GM21786 (cell line): Measurements from ENCODE around the gene NFASC.

Experiments
- ATAC-seq: cut with Tn5 transposase; IDR thresholded peaks from one replicate; pipeline ENCODE4 v1.9.1; 2021; ENCODE audit not compliant: unreplicated experiment

The NFASC gene

DNA sequence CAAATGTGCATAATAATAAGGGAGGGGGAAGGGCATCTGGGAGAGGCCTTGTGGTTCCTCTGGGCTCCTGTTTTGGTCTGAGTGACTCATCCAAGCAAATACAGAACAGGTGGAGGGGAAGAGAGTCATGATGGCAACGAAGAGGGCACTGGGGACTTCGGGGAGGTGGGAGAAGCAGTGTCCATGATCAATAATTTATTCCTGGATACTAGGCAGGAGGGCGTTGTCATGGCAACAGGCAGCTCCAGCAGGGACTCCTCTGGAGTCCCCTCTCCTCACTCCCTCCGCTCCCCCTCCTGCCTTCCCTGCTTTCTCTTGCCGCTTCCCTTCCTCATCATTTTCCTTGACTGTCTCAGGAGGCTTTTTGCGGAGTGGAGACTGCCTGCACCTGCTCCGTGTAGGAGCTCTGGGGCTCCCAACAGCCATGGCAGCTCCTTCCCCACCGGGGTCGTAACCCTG, 12.3 kb upstream of the NFASC start:
- ATAC-seq = no peak

DNA sequence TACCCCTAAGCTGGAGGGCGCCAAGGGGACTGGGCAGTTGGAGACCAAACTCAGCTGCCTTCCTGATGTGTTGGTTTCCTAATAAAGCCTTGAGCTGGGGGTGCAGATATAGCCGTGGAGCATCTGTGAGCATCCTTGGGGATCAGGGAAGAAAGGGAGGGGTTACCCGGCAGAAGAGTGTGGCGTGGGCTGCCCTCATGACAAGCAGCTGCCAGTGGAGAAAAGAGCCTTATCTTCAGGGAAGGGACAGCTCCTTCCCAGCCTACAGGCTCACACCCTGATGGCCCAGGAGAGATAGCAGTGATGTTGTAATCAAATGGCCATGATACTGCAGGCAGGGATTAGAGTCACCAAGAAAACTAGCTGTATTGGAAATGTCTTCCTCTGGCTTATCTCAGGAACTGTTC, 10.8 kb upstream of the NFASC start:
- ATAC-seq = no peak

DNA sequence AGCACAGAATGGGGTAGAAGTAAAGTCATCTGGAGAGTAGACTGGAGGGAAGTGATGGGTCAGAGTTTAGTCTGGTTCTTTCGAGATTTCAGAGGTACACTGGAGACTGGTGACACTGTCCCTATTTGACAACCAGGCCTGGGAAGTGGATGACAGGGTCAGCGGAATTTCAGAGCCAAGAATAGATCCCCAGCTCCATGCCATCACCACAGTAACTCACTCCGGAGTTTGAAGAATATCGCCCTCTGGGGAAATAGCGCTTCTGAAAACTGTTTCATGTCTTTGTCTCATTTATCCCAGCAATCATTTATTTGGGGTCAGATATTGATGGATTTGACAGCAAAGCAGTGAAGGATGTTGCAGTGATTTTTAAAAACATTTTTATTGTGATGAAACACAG, 7.6 kb upstream of the NFASC start:
- no peak for ATAC-seq

DNA sequence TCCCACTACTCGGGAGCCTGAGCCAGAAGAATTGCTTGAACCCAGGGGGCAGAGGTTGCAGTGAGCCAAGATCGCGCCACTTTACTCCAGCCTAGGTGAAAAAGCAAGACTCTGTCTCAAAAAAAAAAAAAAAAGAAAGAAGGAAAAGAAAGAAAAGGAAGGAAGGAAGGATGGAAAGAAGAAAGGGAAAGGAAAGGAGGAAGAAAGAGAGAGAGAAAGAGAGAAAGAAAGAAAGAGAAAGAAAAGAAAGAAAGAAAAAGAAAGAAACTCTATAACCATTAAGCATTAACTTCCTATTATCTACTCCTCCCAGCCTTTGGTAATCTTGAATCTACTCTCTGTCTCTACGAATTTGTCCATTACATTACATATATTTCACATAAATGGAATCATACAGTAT, 6.9 kb upstream of the NFASC start:
- ATAC-seq = no peak

DNA sequence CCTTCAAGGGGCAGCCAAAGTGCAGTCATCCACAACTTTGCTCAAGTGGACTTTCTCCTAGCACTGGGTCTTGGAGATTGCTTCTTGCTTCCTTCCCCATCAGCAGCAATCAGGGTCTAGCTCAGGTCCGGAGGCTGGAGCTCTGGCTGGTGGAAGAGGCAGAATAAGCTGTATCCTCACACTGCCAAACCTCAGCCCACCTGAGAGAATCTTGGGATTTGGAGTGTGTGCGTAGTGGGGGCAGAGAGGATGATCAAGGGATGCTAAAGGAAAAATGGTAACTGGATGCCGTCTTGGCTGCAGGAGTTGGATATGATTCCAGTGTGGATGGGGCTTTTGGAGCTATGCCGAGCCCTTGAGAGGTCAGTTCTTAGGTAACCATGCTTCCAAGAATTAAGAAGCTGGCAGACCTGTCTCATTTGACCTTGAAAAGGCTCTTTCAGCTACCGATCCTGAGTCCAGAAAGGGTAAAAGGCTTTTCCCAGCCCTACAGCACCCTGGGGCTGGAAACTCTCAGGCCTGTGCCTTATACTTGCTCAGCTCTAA, 4.5 kb upstream of the NFASC start:
- ATAC-seq = no peak

DNA sequence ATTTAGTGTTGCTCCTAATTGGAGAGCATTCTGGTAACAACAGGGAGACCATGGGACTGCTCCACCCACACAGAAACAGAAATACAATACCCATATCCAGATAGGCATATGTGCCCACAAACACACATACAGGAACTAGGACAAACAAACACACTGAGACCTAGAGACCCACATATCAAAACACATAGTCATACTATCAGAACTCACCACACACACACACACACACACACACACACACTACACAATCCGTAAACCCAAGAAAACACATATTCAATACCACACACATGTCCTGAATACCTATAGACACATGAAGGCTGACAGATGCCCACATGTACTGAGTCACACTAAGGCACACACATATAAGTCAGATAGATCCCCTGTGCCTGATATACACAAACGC, 3.5 kb upstream of the NFASC start:
- no peak for ATAC-seq

DNA sequence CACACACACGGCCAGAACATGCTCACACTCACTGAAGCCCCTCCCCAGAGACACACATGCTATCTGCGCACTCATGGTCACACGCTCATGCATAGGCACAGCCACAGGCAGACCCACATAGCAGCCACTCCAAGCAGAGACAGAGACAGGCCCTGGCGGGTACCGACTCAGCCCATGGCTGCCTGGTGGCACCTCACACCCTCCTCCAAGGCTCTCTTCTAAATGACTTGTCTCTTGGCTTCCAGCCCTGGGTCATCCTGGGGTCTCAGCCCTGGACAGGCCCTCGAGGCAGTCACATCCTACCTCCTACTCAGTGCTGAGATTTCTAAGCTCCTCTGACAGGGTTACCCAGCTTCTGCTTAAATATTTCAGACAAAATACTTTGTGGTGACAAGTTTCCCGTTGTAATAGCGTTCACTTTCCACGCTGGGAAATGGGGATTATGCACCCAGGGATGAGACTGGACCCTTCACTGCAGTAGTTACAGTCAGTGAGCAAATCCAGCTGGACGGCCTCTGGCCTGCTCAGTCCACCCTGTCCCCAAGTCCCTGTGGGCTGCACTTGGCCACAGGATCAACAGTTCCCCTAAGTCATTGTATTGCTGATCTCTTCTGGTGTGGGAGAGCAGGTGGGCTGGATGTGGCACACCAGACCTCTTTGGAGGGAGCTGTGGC, 2.9 kb upstream of the NFASC start:
- ATAC-seq = no peak

DNA sequence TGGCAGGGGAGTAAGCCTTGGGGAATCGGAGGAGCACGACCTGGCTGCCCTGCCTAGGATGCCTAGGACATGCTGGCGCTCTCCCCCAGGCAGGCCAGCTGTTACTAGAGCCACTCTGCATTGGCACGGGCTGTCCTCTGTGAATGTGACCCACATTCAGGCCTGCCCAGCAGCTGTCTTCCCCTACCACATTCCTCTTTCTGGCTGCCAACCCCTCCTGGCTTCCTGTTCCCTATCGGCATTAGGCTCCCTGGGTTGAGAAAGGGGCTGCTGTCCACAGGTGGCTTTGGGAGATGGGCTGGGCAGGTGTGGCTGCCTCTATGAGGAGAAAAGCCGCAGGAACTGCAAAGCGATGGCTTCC, 2.3 kb upstream of the NFASC start:
- no peak for ATAC-seq

DNA sequence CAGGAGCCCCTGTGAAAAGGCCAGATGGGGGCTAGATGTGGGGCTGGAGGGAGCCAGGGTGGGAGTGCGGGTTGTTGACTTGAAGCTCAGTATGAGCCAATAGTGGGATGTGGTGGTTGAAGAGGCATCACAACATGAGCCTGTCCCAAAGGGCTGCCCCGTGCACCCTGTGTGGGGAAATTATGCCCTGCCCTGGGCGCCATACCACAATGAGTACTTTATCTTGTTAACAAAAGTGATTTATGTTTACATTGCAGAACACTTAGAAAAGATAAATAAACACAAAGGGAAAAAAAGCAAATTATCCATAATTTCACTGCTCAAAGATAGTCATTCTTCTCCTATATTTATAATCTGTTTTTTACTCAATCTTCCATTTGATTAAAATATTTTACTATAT, 1.6 kb upstream of the NFASC start:
- ATAC-seq = no peak

DNA sequence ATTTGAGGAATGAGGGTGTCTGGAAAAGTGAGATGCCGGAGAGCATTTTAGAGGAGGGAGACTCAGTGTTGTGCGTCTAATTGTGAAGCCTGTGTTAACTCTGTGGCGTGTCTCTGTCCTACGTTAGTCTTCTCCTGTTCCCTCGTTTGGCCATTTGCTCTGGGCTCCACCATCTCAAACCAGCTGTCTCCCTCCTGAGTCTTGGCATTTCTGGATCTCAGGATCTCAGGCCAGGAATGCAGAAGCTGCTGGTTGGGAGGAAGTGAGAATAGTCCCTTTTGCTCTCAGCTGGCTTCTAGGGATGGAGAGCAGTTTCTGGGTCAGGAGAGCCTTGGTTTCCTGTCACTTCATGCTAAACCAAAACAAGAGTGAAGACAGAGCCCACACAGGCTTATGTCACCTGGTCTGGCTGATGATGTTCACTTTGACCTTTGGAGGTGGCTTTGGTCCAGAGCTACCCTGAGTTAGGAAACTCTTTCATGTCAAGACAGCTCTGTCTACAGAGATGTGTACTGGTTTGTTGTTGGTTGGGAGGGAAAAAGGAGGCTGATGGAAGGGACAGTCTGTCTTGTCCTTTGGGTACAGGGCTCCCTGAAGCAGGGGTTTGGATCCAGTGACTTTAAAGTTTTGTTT, 859 bp downstream of the NFASC start:
- no peak for ATAC-seq

DNA sequence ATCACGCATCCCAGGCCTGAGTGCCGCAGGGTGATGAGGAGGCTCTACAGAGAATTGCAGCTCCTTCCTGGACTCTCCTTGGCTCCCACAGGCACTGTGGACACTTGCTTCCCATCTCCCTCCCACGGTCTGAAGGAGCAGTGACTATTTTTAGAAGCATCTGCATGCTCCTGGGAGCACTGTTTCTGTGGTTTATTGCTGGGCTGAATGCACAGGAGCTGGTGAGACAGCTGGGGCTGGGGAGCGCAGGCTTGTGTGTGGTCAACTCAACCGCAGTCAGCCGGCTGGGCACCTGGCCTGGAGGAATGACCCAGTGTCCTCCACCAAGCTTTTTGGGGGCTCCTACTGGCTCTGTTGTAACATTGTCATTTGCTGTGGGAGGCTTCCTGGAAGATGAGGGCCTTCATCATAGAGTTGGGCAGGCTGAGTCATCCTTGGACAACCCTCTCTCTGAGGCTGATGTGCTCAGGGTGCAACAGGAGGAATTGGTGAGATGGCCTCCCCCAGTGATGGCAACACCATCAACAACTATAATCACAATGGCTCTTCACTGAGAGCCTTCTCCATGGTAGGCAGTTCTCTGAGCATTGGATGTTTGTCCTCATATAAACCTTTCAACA, 1.7 kb downstream of the NFASC start:
- ATAC-seq = no peak

DNA sequence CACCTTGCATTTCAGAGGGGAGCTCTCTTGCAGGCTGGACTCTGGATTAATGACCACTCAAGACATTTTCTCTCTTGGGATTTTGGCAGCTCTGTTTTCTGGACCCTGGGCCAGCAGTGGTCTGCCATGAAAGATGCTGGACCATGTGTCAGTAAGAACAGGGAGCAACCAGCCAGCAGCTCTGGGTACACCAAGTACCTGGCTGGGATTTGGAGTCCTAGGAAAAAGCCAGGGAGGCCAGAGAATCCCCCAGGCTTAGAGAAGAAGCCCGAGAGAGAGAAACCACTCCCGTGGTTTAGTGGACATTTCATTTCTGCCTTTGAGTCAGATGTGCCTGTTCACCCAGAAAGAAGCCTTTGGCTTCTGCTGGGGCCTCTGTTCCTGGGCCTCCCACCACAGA, 2.5 kb downstream of the NFASC start:
- no peak for ATAC-seq

DNA sequence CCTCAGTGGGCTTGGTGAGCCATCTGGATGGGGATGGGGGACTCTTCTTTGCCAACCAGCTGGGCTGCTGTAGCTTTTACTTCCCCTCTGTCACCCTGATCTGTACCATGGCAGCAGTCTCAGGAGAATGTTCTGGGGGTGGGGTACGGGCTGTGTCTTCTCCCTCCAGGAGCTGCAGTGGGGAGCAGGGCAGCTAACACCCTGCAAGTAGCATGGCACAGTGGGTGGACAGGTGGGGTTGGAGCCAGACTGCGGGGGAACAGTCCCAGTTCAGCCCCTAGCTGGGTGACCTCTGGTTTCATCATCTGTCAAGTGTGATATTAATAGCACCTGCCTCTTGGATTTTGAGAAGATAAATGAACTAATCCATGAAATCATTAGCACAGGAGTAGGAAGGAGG, 3.1 kb downstream of the NFASC start:
- no peak for ATAC-seq

DNA sequence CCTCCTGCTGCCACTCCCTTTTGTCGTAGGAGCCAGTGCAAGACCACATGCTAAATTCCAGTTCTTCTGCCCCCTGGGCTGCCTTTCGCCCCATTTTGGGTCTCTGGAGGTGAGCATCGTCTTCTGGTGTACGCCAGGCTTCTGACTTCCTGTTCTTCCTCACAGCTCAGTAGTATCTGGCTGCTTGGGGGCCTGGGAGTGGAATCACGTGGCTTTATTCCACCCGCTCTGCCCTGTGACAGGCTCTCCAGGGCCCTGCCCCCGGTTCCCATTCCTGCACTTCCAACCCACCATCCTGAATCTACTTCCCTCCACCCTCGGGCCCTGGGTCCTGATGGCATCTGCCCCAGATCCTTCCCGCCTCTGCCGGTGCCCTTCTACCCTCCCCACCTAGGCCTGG, 3.6 kb downstream of the NFASC start:
- no peak for ATAC-seq

DNA sequence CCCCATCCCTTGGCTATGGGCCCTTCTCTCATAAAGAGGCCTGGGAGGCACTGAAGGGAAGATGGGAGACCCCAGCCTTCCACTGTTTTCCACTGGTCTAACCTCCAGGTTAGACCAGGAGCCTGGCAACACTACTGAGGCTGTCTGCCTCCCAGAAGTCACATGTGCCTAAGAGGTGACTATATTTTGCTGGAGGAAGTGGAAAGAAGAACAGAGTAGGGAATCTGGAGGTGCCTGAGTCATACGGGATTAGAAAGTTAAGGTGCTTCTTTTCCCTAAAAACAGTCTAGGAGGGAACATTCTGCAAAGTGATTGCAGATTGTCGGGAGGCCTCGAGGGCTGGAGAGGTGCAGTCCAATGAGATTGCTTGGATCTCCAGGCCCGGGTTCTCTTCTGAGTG, 4.6 kb downstream of the NFASC start:
- ATAC-seq = no peak

DNA sequence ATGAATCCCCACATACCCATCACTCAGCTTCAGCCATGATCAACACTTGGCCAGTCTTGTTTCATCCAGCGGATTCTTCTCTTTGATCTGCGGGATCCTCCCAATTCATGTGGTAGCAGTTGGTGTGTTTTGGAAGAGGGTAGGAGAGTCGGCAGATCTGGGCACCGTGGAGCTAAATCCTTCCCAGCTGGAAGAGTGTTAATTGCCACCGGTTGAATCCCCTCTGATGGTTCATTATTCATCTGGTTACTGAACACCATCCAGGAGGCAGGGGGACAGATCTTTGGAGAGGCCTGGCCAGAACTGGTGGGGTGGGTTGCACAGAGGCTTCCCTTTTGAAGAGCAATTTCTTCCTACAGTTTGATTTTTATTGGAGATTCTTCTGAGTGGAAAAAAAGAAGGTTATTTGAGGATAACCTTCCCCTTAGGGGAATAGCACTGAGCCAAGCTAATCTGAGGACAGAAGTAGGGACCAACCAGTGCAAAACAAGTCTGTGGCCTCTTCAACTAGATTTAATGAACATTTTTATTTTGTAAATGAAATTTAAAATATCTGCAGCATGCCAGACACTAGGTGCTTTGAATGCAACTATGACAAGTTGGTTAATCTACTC, 8.1 kb downstream of the NFASC start:
- ATAC-seq = no peak

DNA sequence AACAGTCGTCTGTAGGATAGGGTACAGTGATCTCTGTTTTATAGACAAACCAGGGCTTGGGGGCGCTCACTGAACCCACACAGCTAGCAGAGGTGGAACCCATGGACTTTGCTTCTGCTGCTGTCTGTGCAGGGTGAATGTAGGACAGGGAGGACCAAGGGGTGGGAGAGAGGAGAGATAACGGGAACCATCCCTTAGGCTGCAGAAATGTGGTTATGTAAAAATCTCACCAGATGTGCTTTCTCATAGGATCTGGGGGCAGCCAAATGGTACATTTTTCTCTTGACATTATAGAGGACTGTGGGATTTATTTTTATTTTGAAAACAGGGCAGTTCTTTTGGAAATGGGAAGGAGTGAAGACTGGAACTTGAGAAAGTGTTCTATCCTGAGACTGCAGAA, 8.7 kb downstream of the NFASC start:
- ATAC-seq = no peak

DNA sequence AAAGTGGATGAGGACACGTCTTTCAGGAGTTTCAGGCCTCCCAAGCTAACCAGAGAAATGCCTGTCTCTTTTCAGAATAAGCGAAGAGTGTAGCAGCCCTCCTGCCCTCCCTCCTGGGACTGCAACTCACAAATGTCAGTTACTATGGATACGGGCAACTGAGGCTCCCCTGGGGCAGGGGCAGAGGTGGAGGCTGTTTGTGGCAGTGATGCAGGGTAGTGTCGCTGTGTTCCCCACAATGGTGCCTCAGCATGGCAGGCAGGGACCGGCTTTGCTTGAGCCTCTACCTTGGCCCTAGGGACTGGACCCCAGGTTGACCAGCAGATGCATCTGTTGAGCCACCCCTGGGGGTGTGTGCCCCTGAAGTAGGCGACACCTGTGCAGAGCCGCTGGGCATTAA, 10.2 kb downstream of the NFASC start:
- no peak for ATAC-seq

DNA sequence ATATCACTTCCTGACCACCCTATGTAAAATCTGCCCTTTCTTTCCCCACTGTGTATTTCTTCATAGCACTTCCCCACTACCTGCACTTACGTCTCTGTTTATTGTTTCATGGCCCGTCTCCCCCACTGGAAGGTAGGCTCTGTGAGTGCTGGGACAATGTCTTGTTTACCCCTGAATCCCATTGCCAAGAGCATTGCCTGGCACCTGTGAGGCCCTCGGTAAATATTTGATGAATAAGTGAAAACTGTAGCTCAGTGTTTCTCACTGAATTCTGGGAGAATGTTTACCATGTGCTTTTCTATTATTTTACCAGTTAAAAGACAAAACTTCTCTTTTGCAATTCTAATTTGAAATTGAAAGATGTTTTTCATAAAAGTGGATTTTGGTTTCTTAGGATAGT, 11.8 kb downstream of the NFASC start:
- no peak for ATAC-seq

DNA sequence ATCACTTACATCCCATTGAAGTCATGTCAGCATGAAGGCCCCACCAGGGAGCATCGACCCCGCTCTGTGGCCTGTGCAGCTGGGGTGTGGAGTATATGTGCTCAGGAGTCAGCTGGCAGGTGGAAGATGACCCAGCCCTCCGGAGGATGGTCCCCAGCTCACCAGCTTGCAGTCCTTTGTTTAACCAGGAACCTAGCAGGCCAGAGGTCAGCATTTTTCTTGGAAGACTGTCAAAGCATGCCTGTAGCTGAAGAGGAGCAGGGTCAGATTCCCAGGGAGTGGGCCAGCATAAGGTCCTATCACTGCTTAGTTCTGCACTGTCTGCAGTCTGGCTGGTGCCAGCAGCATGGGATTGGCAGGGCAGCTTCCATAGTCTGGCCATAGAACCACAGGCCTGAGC, 12.7 kb downstream of the NFASC start:
- no peak for ATAC-seq

DNA sequence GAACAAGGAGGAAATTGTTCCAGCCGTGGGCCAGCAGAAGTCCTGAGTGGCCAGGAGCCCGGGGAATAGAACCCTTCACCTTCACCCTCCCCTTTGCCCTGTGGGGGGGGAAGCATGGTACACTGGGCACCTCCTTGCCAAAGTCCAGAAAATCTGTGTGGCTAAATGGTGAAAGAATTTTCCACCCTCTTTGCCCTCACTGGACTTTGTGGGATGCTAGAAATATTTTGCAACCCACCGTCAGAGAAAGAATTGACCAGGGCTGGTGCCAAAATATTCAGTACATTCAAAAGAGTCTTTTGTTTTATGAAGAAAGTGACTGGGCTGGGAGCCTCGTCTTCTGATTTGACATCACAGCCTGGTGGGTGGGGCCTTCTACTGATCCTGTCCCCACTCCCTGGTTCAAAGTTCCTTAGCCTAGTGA, 14.6 kb downstream of the NFASC start:
- ATAC-seq = no peak

DNA sequence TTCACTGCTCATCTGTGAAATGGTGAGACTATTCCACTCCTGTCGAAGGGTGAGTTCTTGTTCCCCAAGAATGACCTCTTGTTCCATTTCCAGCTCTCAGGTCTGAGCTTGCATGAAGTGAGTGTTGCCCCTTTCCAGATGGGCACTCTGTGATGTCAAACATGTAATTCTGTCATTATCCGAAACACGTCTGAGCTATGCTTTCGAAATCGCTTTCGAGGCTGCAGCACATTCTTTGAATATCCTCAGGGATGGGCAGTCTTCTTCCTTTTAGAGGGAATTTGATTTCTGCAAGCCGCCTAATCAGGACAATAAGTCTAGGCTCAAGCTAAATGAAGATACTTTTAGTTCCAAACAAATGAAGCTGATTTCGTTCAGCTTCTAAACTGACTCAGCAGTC, 15.1 kb downstream of the NFASC start:
- no peak for ATAC-seq
